HG02970 (cell line): ENCODE data around the gene SFSWAP.
"Not testable (repeated sequence)": the region's sequence is repeated elsewhere in the genome, so short reads cannot be mapped to it uniquely, and the experiment has no call there.

Experiments
- ATAC-seq: cut with Tn5 transposase; IDR thresholded peaks from one replicate; pipeline ENCODE4 v1.9.1; 2021; ENCODE audit warnings: mild to moderate bottlenecking, moderate library complexity, moderate number of reproducible peaks; ENCODE audit not compliant: unreplicated experiment, low FRiP score

The SFSWAP gene

DNA sequence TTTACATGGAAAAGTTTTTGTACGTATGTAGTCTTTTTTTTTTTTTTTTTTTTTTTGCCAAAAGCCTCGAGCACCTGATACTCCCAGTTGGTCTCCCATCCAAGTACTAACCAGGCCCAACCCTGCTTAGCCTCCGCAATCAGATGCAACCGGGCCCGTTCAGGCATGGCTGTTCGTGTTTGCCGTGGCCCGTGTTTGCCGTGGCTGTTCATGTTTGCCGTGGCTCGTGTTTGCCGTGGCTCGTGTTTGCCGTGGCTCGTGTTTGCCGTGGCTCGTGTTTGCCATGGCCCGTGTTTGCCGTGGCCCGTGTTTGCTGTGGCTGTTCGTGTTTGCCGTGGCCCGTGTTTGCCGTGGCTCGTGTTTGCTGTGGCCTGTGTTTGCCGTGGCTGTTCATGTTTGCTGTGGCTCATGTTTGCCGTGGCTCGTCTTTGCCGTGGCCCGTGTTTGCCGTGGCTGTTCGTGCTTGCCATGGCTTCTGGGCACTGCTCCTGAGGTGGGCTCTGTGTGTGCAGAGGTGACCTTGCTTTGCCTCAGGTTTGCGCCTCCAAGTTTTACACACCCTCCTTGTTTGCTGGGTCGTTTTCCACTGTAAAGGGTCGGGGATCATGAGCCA lies 90.5 kb downstream of the SFSWAP start:
- no peak for ATAC-seq

DNA sequence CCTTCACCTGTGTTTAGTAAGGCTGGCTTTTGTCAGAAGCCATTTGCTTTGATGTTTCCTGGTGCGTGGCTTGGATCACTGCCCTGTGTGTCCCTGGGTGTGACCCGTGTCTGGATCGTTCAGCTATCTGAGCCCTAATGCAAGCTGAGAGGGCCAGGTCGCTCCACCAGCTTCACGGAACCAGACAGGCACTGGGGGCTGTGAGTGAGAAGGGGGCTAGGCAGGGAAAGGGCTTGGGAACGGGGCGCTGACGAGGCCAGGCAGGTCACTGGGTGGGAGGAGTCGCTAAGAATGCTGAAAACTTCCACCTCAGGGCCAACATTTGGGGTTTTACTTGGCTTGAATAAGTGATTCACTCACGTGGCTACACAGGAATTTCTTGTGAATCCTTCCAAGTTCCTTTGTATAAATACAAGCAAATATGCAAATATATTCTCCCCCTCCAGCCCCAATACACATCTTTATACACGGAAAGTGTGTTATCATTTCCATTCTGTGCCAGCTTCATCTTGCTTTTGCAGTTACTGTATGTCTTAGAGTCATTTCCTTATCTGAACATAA lies 93.2 kb downstream of the SFSWAP start:
- no peak for ATAC-seq

DNA sequence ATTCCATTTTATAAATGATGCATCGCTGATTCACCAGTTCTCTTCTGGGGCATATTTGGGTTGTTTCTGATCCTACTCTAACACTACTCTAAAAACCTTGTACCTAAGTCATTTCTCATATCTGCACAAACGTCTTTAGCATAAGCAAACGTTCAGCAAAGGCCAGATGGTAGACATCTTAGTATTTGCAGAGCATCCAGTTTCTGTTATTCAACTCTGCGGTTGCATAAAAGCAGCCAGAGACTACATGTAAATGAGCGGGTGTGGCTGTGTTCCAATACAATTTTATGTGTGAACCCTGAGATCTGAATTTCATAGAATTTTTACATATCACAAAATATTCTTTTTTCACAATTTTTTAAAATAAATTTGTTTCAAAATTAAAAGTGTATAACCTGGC lies 94.5 kb downstream of the SFSWAP start:
- no peak for ATAC-seq

DNA sequence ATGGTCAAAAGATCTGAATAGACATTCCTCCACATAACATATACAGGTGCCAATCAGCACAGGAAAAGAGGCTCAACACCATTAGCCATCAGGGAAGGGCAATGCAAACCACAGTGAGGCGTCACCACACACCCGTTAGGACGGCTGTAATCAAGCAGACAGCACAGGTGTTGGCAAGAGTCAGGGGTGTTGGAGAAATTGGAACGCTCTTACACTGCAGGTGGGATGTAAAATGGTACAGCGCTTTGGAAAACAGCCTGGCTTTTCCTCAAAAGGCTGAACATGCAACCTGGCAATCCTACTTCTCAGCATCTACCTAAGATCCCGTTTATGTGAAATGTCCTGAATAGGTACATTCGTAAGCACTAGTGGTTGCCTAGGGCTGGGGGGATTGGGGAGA lies 95.8 kb downstream of the SFSWAP start:
- no peak for ATAC-seq

DNA sequence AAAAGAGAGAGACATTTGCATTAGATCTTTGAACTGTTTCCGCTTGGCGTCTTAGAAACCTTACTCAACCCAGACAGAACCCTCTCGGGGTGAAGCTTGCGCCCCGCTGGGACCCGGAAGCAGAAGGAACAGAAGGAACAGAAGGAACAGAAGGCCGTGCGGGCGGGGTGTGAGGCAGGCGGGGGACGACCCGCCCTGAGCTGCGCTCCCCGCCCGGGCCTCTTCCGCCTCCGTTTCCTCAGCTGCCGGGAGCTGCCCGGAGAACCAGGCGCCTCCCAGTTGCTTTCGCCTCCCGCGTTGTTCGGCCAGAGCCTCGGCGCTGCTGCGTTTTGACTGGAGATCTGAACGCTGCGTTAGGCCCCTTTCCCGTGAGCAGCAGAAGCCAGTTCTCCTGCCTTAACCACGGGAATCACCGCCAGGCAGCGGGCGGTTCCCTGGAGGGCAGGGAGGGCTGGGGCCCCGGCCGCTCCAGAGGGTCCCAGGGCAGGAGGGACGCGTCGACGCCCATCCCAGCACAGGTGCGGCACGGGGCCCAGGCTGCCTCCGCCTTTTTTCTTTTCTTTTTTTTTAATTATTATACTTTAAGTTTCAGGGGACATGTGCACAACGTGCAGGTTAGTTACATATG lies 98.0 kb downstream of the SFSWAP start:
- no peak for ATAC-seq

DNA sequence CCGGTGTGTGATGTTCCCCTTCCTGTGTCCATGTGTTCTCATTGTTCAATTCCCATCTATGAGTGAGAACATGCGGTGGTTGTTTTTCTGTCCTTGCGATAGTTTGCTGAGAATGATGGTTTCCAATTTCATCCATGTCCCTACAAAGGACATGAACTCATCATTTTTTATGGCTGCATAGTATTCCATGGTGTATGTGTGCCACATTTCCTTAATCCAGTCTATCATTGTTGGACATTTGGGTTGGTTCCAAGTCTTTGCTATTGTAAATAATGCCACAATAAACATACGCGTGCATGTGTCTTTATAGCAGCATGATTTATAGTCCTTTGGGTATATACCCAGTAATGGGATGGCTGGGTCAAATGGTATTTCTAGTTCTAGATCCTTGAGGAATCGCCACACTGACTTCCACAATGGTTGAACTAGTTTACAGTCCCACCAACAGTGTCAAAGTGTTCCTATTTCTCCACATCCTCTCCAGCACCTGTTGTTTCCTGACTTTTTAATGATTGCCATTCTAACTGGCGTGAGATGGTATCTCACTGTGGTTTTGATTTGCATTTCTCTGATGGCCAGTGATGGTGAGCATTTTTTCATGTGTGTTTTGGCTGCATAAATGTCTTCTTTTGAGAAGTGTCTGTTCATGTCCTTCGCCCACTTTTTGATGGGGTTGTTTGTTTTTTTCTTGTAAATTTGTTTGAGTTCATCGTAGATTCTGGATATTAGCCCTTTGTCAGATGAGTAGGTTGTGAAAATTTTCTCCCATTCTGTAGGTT lies 98.8 kb downstream of the SFSWAP start:
- ATAC-seq = not testable (repeated sequence)

DNA sequence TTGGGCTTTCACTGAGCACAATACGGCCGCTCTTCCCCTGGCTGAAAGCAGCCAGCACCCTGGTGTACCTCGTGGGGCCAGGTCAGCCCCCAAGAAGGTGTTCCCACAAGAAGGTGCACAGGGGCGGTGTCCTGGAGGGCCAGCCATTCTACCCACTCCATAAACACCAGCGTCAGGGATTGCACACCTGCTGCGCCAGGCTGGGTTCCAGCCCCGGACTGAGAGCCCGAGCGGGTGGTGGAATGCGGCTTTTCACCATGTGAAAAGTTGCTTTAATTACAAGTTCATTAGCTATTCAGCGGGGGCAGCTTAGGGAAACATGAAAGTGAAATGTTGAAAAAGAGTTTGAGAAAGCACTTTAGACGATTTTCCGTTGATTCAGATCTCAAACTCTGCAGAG lies 99.8 kb downstream of the SFSWAP start:
- no peak for ATAC-seq

DNA sequence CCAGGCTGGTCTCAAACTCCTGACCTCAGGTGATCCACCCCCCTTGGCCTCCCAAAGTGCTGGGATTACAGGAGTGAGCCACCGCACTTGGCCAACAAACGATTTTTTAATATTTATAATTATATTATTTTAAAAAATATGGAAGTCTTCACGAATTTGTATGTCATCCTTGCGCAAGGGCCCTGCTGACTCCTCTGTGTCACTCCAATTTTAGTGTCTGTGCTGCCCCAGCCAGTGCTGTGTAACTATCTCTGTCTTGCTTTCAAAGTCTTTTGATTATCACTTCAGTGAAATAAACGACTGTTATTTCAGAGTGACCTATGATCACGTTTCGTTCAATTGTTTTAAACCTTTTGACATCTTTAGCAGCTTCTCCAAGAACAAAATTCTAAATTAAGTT lies 104.2 kb downstream of the SFSWAP start:
- no peak for ATAC-seq

DNA sequence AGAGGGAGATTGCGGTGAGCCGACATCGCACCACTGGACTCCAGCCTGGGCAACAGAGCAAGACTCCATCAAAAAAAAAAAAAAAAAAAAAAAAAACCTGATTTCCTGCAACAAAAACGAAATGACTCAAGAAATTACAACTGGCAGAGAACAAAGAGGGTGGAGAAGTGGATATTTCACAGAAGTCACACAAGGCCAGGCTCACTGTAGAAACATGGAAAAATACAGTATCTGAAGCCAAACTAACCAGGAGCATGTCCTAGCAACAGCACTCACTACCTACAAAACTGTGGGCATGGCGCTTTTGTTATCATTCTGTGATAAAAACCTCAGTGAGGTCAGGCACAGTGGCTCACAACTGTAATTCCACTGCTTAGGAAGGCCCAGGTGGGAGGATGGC lies 105.6 kb downstream of the SFSWAP start:
- no peak for ATAC-seq

DNA sequence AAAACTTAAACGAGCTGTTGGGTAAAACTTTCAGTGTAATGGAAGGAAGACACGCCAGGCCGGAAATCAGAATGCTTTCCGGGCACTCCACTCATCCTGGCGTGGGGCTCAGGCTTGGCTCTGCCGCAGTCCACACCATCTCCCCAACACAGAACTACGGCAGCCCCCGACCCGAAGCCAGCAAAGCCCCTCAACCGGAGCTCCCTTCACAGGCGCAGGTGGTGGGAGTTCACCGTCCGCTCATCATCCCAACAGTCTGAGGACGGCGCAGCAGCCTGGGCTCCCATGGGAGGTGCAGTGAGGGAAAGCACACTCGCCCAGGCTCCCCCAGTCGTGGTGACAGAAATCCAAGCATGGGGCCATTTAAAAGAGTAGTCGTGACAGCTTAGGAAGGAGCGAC lies 106.4 kb downstream of the SFSWAP start:
- no peak for ATAC-seq

DNA sequence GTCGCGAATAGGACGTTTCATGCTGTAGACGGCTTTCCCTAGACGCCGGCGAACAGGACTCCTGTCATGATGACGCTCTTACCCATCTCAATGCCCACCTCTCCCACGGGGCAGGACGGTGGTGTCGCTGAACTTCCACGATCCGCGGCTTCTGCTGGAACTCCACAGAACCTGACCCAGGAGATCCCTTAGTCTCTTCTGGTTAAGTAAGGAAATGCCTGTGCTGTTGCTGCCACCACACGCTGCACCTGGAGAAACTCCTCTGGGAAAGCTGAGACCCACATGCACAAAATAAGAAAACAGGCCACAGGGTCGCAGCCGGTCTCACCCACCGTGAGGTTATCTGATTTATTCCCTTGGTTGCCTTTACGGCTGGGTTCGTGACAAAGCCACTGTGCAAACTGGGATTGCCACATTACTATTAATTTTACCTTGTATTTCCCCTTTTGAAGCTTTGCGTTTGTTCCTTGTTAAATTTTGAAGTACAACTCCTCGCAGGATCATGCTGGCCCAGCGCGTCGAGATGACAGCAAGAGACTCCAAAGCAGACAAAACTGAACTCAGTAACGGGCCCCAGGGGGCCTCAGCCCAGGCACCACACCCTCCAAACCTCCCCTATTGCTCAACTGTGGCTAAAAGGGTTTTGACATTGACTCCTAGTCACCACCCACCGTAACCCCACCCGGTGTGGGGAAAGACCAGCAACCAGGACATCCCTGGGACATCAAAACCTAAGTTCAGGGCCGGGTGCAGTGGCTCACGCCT lies 108.1 kb downstream of the SFSWAP start:
- ATAC-seq = no peak

DNA sequence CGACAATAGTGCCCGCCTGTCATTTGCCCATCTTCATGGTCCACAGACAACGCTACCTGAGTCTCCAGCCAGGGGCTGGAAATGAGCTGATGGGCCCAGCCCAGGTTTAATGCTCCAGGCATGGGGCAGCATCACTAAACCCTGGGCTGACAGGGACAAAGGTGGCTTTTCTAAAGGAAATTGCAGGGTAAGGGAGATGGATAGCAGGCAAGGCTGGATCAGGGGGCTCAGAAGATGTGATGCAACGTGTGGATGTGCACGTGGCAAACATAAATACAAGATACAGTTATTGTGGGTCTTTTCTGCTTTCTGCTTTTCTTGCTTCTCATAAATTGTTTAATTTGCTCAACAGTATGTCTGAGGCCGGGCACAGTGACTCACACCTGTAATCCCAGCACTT lies 113.6 kb downstream of the SFSWAP start:
- no peak for ATAC-seq

DNA sequence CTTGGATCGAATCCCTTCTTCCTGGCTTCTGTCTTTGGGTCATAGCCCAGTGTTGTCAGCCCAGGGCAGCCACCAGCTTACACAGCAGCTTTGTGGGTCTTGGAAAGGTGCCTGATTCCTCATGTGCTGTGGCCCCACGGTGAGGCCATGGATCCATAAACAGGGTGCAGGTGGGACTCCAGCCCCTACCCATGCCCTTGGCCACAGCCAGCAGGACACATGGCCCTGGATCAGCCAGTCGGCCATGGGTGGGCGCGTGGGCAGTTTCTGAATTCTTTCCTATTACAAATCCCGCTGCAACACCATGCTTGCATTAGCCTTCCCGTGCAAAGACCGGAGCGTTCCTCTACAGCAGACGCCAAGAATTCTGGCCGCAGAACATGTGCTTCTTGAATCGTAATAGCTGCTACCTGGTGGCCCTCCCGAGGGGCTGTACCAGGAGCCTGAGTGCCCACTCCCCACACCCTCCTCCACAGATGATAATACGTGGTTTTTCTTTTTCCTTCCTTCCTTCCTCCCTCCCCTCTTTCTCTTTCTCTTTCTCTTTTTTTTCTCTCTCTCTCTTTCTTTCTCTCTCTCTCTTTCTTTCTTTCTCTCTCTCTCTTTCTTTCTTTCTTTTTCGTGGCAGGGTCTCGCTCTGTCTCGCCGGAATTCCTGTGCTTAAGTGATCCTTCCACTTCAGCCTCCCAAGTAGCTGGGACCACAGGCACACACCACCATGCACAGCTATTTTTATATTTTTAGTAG lies 114.4 kb downstream of the SFSWAP start:
- ATAC-seq = no peak

DNA sequence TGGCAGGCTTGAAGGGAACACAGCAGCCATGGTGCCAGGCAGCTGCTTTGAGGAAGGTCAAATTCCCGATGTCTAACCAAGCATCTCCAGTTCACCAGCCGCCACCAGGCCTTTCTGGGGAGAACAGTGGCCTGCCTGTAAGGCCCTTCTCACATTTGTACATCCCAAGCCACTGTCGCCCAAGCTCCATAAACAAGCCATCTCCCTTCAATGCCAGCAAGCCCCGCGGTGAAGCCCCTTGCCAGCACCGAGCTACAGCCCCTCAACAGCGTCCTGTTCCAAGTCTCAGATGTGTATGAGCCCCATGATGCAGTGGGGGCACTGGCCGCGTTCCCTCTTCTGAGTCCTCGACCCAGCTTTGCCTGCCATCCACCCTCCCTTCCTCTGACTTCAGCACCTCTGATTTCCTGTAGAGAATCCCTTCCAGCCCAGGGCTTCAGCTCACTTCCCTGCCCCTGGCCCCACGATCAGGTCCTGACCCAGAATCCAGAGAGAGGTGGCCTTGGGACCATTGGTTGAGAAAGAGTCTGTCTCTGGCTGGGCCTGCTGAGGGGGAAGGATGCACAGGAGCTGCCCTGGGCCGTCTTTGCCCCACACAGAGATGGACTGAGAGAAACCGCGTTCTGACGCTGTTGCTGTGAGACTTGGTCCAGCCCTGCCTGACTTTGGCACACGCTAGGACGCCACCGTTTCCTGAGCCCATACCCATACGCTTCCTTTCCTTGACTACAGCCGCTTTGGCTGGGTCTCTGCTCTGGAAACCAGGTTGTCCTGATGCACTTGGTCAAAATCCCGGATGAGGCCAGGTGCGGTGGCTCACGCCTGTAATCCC lies 115.4 kb downstream of the SFSWAP start:
- no peak for ATAC-seq

DNA sequence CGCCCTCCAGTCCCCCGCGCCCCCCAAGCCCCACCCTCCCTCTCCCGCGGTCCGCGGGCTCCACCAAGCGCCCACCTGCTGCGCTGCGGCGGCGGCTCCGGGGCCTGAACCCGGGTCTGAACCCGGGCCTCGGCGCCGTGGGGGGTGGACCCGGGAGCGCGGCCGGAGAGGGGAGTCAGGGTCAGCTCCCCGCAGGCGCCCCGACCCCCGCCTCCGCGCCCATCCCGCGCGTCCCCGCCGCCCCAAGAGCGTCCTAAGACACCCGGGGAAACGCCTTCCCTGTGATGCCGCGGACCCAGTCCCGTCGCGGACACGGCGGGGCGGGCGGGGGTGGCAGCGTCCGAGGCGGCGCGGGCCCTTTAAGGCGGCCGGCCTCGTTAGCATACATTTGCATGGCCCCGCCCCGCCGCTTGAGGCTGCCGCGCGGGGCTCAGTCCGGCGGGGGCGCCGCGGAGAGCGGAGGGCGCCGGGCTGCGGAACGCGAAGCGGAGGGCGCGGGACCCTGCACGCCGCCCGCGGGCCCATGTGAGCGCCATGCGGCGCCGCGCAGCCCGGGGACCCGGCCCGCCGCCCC lies 117.2 kb downstream of the SFSWAP start, which contains the start of gene MMP17:
Gene MMP17 (plus strand): TSS at position 433 of the 574 bp plus-strand sequence. CDS start 102 bp downstream, at position 535.
- ATAC-seq = no peak

DNA sequence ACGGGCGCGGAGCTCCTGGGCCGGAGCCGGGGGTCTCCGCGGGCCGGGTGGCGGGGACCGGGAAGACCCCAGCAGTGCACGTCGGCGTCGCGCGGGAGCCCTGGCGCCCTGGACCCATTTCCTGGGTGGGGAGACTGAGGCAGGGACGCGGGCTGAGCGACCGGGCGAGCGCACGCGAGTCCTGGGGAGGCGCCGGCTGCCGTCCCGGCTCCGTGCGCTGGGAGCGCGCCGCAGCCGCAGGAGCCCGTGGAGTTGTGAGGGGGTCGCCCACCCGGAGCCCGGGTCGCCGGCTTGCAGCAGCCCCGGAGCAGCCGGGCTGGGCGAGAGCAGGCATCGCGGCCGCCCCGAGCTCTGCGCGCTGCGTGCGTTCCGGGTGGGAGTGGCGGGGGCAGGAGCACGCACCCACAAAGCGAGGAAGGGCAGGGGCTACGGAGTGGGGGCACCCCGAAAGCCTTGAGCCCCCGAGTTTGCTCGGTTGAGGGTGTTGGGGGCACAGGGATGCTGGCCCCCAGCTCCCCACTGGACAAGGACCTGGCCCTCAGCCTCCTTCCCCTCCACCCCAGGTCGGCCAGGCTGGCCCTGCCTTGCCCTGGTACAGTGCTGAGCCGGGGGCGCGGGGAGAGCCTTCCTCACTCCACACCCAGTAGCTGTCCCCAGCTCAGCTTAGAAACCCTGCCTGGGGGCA lies 117.9 kb downstream of the SFSWAP start:
- no peak for ATAC-seq

DNA sequence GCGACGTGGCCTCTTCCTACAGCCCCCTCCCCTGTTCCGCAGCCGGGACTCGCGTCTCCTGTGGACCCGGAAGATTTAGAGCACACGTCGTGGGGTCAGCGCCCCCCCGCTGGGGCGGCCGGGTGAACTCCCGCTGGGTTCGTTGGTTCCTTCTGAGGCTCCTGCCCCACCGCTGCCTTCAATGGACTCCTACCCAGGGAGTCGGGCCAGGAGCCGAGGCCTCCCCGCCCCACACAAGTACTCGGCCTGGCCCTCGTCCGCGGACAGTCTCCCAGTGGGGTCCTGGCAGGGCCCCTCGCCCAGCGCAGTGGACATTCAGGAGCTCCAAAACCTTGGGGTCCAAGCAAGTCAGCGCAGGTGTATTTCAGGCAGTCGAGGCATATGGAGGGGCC lies 118.5 kb downstream of the SFSWAP start:
- ATAC-seq = no peak

DNA sequence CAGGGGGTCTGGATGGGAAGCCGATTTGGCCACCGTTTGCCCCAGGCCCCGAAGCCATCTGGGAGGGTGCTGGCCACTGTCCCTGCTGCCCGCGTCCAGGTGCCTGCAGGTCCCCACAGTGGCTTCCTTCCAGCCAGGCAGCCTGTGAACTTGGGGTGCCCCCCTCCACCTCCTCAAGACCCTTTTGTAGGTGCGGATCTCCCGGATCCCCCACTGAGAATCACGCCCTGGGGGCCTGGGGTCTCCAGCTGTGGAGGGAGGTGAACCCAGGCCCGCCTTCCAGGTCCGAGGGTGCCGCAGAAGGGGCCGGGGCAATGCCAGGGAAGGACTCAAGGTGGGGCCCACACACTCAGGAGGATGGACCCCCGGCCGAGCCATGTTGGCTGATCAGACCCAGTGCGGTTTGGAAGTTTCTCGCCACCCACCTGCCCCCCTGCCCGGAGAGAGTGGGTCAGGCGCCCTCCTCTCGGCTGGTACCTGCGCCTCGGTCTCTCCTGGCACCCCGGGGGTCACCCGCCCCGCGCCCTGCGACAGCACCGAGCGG lies 119.0 kb downstream of the SFSWAP start:
- no peak for ATAC-seq
